ENCODE data around the gene TRAF1.

TRAF1 gene

GRCh38 chr9:120904061-120904977 is 22.3 kb downstream of the TRAF1 start:
- no peak for DNase-seq

- no peak for DNase-seq
Observed at GRCh38 chr9:120902569-120903535, 23.7 kb downstream of the TRAF1 start.

GRCh38 chr9:120901755-120902568 is 24.6 kb downstream of the TRAF1 start:
- no peak for DNase-seq

- no peak for DNase-seq
Observed at GRCh38 chr9:120900824-120901223, 25.8 kb downstream of the TRAF1 start.

GRCh38 chr9:120899490-120900068 is 27.0 kb downstream of the TRAF1 start:
- no peak for DNase-seq

GRCh38 chr9:120898396-120898795 is 28.2 kb downstream of the TRAF1 start:
- DNase-seq, result no peak

GRCh38 chr9:120895951-120896350 is 30.6 kb downstream of the TRAF1 start:
- DNase-seq, result no peak

GRCh38 chr9:120894321-120895148 is 32.1 kb downstream of the TRAF1 start:
- no peak for DNase-seq

GRCh38 chr9:120893611-120894307 is 32.8 kb downstream of the TRAF1 start:
- DNase-seq, result no peak

GRCh38 chr9:120892748-120893610 is 33.6 kb downstream of the TRAF1 start:
- peak in 1 of 2 donors; percentile 99 for DNase-seq

- DNase-seq, result no peak
Observed at GRCh38 chr9:120891884-120892747, 34.5 kb downstream of the TRAF1 start.

GRCh38 chr9:120891245-120891883 is 35.2 kb downstream of the TRAF1 start:
- DNase-seq, result no peak

- DNase-seq, result no peak
Observed at GRCh38 chr9:120890320-120891244, 36.0 kb downstream of the TRAF1 start.

- DNase-seq, result no peak
Observed at GRCh38 chr9:120889606-120890271, 36.9 kb downstream of the TRAF1 start.

- DNase-seq, result no peak
Observed at GRCh38 chr9:120888626-120889025, 38.0 kb downstream of the TRAF1 start.

GRCh38 chr9:120886490-120886967 is 40.1 kb downstream of the TRAF1 start:
- no peak for DNase-seq

Data from bone marrow (tissue), 2 donors.